ENCODE data around the gene PAGR1. TPM values are rescaled to one million over a fixed set of nuclear protein-coding genes. Genes with fewer than 3 reads are reported as not detected.
"Not testable (repeated sequence)": the region's sequence is repeated elsewhere in the genome, so short reads cannot be mapped to it uniquely, and the experiment has no call there.

The PAGR1 gene
- total and polyA plus RNA-seq, 2 of the 13 experiments (the other 11 are each of a cell fraction or from before 2014, with no cell fraction given), result 9.8 to 66.4 TPM

- H3K9me3 ChIP-seq (ENCODE audit: low read length); H3K9ac ChIP-seq (ENCODE audit: insufficient read depth, low read depth, low read length); ATAC-seq; intact Hi-C loops (cut with micrococcal nuclease; ENCODE audit: unreplicated experiment); CTCF ChIA-PET (ENCODE audit: low intra/inter-chr PET ratio, low total read pairs); H3K27me3 ChIP-seq (ENCODE audit: control insufficient read depth in 1 of 2, insufficient read depth in 2 of 2, low read length in 2 of 2); H2AFZ ChIP-seq (ENCODE audit: low read length); H4K20me1 ChIP-seq (ENCODE audit: insufficient read depth, low read length); H3K4me3 ChIP-seq (replicated peaks in 1 of 3; ENCODE audit: insufficient read depth in 1 of 3, low read depth in 2 of 3, low read length in 3 of 3); H3K27ac ChIP-seq (ENCODE audit: extremely low read length, insufficient read depth, low read length); FAIRE-seq; H3K79me2 ChIP-seq (ENCODE audit: insufficient read depth, low read length); in situ Hi-C loops (cut with HindIII; ENCODE audit: extremely low pct_ligation_motif_present, low pct_unique_long_range_greater_than_20kb); H3K4me2 ChIP-seq (ENCODE audit: low read depth, low read length); BruUV-seq (replicated peaks); DNase-seq (ENCODE audit: low spot score): not testable (repeated sequence)
- peaks cover 24% of the 10 kb centered on the region for H3K4me1 ChIP-seq (ENCODE audit: insufficient read depth, low read length)
- peaks cover 5 to 13% of the 10 kb centered on the region in 2 experiments; a peak in 4 of 5 replicates for H3K36me3 ChIP-seq (replicated peaks in 1 of 2; ENCODE audit: control insufficient read depth in 1 of 2, insufficient read depth in 2 of 2, low read length in 2 of 2)
- WGBS (ENCODE audit: low lambda C conversion rate), result 96% methylated on average over 4 of the region's 4 CpGs
- POLR2A ChIA-PET, result interaction anchor here (0.7 to 1.5 kb wide), 2 partner anchors 11 to 16 kb away, joined by 3 to 4 read pairs; no protein-coding TSS in a partner anchor
- TF ChIP-seq ZNF121 (CRISPR knock-in tag; IDR thresholded peaks at IDR 0.05), result peak; percentile 82
These were observed 17.3 kb downstream of the PAGR1 start for GRCh38 chr16:29833219-29833618.

DNA sequence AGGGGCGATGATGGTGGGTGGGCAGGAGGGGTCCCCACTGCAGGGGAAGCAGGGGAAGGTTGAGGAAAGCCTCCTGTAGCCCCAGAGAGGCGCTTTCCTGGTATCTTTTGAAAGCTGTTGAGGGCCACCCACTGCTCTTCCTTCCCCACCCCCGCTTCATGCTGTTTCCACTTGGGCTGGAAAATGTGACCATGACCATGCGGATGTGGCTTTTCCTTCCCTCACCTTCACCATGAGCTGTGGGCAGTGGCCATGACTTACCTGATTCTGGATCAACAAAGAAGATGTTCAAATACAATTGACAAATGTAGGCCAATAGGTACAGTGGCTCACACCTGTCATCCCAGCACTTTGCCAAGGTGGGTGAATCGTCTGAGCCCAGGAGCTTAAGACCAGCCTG is 18.1 kb downstream of the PAGR1 start:
- ChIA-PET CTCF (ENCODE audit: low intra/inter-chr PET ratio, low total read pairs) (no interaction called here), POLR2A (interaction anchor here (1.2 to 1.4 kb wide), 3 partner anchors 17 to 28 kb away, joined by 3 to 8 read pairs (median 5); partner anchors contain the start of genes MAZ and PAGR1)
- no peak overlapping the region for H3K27ac ChIP-seq (ENCODE audit: extremely low read length, insufficient read depth, low read length)
- no peak for DNase-seq (ENCODE audit: low spot score)
- H3K4me3 ChIP-seq (replicated peaks in 1 of 3; ENCODE audit: insufficient read depth in 1 of 3, low read depth in 2 of 3, low read length in 3 of 3), result no peak overlapping the region
- FAIRE-seq, result no peak
- H3K9ac ChIP-seq (ENCODE audit: insufficient read depth, low read depth, low read length), result no peak overlapping the region
- H3K27me3 ChIP-seq (ENCODE audit: control insufficient read depth in 1 of 2, insufficient read depth in 2 of 2, low read length in 2 of 2), result no peaks in the 10 kb centered on the region
- in situ Hi-C loops (cut with HindIII; ENCODE audit: extremely low pct_ligation_motif_present, low pct_unique_long_range_greater_than_20kb) (no loop called here), intact Hi-C loops (cut with micrococcal nuclease; ENCODE audit: unreplicated experiment) (no loop called here)
- H3K4me2 ChIP-seq (ENCODE audit: low read depth, low read length), result no peak overlapping the region
- H3K79me2 ChIP-seq (ENCODE audit: insufficient read depth, low read length), result no peaks in the 10 kb centered on the region
- 96% methylated on average over 5 of the region's 5 CpGs for WGBS (ENCODE audit: low lambda C conversion rate)
- peaks cover 16% of the 10 kb centered on the region for H3K4me1 ChIP-seq (ENCODE audit: insufficient read depth, low read length)
- H3K36me3 ChIP-seq (replicated peaks in 1 of 2; ENCODE audit: control insufficient read depth in 1 of 2, insufficient read depth in 2 of 2, low read length in 2 of 2), result peaks cover 5 to 13% of the 10 kb centered on the region in 2 experiments; a peak in 4 of 5 replicates
- H2AFZ ChIP-seq (ENCODE audit: low read length), result no peak overlapping the region
- ATAC-seq, result no peak
- no TSS peak for BruUV-seq (replicated peaks)
- H3K9me3 ChIP-seq (ENCODE audit: low read length), result no peaks in the 10 kb centered on the region
- no peaks in the 10 kb centered on the region for H4K20me1 ChIP-seq (ENCODE audit: insufficient read depth, low read length)
- TF ChIP-seq, protein P1, sequence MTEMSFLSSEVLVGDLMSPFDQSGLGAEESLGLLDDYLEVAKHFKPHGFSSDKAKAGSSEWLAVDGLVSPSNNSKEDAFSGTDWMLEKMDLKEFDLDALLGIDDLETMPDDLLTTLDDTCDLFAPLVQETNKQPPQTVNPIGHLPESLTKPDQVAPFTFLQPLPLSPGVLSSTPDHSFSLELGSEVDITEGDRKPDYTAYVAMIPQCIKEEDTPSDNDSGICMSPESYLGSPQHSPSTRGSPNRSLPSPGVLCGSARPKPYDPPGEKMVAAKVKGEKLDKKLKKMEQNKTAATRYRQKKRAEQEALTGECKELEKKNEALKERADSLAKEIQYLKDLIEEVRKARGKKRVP (CRISPR knock-in tag; IDR thresholded peaks at IDR 0.05), result no peak
- TF ChIP-seq, protein P2, sequence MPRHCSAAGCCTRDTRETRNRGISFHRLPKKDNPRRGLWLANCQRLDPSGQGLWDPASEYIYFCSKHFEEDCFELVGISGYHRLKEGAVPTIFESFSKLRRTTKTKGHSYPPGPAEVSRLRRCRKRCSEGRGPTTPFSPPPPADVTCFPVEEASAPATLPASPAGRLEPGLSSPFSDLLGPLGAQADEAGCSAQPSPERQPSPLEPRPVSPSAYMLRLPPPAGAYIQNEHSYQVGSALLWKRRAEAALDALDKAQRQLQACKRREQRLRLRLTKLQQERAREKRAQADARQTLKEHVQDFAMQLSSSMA (CRISPR knock-in tag; IDR thresholded peaks at IDR 0.05), result no peak
- TF ChIP-seq, protein P3, sequence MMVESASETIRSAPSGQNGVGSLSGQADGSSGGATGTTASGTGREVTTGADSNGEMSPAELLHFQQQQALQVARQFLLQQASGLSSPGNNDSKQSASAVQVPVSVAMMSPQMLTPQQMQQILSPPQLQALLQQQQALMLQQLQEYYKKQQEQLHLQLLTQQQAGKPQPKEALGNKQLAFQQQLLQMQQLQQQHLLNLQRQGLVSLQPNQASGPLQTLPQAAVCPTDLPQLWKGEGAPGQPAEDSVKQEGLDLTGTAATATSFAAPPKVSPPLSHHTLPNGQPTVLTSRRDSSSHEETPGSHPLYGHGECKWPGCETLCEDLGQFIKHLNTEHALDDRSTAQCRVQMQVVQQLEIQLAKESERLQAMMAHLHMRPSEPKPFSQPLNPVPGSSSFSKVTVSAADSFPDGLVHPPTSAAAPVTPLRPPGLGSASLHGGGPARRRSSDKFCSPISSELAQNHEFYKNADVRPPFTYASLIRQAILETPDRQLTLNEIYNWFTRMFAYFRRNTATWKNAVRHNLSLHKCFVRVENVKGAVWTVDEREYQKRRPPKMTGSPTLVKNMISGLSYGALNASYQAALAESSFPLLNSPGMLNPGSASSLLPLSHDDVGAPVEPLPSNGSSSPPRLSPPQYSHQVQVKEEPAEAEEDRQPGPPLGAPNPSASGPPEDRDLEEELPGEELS (CRISPR knock-in tag; IDR thresholded peaks at IDR 0.05), result no peak
- TF ChIP-seq ZNF703 (CRISPR knock-in tag; IDR thresholded peaks at IDR 0.05; ENCODE audit: borderline replicate concordance) (no peak), ZNF451 (CRISPR knock-in tag; IDR thresholded peaks at IDR 0.05) (no peak), ATF3 (CRISPR knock-in tag; IDR thresholded peaks at IDR 0.05) (no peak)
- TF ChIP-seq, protein P4, sequence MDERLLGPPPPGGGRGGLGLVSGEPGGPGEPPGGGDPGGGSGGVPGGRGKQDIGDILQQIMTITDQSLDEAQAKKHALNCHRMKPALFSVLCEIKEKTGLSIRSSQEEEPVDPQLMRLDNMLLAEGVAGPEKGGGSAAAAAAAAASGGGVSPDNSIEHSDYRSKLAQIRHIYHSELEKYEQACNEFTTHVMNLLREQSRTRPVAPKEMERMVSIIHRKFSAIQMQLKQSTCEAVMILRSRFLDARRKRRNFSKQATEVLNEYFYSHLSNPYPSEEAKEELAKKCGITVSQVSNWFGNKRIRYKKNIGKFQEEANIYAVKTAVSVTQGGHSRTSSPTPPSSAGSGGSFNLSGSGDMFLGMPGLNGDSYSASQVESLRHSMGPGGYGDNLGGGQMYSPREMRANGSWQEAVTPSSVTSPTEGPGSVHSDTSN (CRISPR knock-in tag; IDR thresholded peaks at IDR 0.05), result no peak
- TF ChIP-seq, protein P5, sequence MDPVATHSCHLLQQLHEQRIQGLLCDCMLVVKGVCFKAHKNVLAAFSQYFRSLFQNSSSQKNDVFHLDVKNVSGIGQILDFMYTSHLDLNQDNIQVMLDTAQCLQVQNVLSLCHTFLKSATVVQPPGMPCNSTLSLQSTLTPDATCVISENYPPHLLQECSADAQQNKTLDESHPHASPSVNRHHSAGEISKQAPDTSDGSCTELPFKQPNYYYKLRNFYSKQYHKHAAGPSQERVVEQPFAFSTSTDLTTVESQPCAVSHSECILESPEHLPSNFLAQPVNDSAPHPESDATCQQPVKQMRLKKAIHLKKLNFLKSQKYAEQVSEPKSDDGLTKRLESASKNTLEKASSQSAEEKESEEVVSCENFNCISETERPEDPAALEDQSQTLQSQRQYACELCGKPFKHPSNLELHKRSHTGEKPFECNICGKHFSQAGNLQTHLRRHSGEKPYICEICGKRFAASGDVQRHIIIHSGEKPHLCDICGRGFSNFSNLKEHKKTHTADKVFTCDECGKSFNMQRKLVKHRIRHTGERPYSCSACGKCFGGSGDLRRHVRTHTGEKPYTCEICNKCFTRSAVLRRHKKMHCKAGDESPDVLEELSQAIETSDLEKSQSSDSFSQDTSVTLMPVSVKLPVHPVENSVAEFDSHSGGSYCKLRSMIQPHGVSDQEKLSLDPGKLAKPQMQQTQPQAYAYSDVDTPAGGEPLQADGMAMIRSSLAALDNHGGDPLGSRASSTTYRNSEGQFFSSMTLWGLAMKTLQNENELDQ (CRISPR knock-in tag; IDR thresholded peaks at IDR 0.05; ENCODE audit: borderline replicate concordance), result no peak

All from HepG2 (cell line).